ENCODE results near the gene CTIF.

DNA sequence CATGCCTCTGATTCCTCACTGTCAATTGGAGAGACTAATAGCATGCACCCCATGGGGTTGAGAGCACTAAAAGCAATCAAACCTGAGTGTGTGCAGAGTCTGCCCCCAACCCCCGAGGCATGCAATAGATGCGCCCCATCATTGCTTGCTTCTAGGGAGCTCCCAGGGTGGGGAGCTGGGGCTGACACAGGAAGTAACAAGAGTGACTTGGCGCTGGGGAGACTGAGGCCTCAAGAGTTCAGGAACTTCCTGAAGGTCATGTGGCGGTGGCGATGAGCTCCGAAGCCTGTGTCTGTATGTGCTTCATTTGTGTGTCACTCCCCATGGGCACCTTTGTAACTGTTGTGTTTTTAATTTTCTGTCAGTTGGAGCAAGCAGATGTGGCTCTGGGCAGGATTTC is 61.2 kb downstream of the CTIF start:
- no peak for TF ChIP-seq CTCF (IDR thresholded peaks at IDR 0.05)
- TF ChIP-seq POLR2A (IDR thresholded peaks at IDR 0.05), result no peak
